Transverse colon (tissue), 4 donors: Measurements from ENCODE around the gene MYLK.

Source experiments
- EP300 ChIP-seq: sonication (generic); formaldehyde crosslinking; IDR thresholded peaks from one replicate; pipeline ENCODE4 v1.6.1; 2017; ENCODE audit warnings: antibody characterized with exemption, low read depth
- POLR2AphosphoS5 ChIP-seq, 3 donors: sonication (generic); formaldehyde crosslinking; IDR thresholded peaks; one replicate each; pipeline ENCODE4 v1.6.1; 2016; ENCODE audit warnings: antibody characterized with exemption in 3 of 3
- TF ChIP-seq, protein P1 (sequence below), 5 experiments: fragments of 200-600 bp in 3 of 5; fragments of 450-650 bp in 2 of 5; sonication (generic) in 3 of 5; IDR thresholded peaks; 1 replicate in 2 of 5; 2 replicates in 3 of 5; pipeline ENCODE4 v1.5.1; 2016 to 2017; ENCODE audit warnings: antibody characterized with exemption in 5 of 5, inconsistent platforms in 3 of 5, mild to moderate bottlenecking in 2 of 5, moderate library complexity in 1 of 5

DNA sequence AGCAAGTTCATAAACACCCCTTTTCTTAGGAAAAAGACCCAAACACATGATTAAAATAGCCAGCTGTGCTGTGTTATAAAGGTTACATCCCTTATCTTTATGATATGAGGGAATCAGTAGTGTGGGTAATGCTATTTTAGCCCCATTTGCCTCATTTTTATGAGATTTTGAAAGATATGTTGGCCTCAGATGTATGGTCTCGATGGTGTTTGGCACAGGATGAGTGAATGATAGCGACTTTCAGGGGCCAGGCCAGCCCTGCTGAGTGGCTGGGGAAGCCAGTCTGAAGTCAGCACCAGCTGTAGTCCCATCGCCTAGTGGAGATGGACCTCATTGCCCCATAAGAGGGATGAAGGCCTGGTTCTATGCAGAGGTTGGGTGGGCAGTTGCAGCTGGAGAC is 194.3 kb downstream of the MYLK start:
- TF ChIP-seq, protein P1, sequence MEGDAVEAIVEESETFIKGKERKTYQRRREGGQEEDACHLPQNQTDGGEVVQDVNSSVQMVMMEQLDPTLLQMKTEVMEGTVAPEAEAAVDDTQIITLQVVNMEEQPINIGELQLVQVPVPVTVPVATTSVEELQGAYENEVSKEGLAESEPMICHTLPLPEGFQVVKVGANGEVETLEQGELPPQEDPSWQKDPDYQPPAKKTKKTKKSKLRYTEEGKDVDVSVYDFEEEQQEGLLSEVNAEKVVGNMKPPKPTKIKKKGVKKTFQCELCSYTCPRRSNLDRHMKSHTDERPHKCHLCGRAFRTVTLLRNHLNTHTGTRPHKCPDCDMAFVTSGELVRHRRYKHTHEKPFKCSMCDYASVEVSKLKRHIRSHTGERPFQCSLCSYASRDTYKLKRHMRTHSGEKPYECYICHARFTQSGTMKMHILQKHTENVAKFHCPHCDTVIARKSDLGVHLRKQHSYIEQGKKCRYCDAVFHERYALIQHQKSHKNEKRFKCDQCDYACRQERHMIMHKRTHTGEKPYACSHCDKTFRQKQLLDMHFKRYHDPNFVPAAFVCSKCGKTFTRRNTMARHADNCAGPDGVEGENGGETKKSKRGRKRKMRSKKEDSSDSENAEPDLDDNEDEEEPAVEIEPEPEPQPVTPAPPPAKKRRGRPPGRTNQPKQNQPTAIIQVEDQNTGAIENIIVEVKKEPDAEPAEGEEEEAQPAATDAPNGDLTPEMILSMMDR (IDR thresholded peaks at IDR 0.05): no peak
- TF ChIP-seq POLR2AphosphoS5 (IDR thresholded peaks at IDR 0.05) (no peak), EP300 (no peak)
